GM19025 (cell line): ENCODE results near the gene ZFX.

Source experiments
- ATAC-seq: cut with Tn5 transposase; IDR thresholded peaks from one replicate; pipeline ENCODE4 v1.9.1; 2021; ENCODE audit warnings: mild to moderate bottlenecking, low read depth, moderate library complexity; ENCODE audit not compliant: unreplicated experiment

The ZFX gene

GRCh38 chrX:24198101-24198500 is 48.6 kb downstream of the ZFX start:
- no peak for ATAC-seq

GRCh38 chrX:24200133-24200532 is 50.6 kb downstream of the ZFX start:
- no peak for ATAC-seq

DNA sequence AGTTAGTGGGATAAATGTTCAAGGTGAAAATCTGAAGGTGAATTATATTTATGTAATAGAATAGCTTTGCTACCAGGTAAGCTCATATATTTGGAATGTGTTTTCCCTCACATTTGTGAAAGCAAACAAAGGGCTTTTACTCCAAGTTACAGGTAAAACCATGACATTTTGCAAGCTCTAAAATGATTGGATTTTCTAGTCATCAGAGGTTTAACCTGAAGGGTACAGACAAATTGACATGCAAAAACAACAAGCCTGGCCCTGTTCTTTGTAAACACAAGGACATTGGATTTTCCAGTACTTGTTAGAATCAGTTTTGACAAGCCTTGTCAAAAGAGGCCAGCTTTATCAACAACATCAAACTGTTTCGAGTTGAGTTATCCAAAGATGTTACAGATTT is 51.7 kb downstream of the ZFX start:
- no peak for ATAC-seq

GRCh38 chrX:24202465-24203031 is 53.0 kb downstream of the ZFX start:
- no peak for ATAC-seq

DNA sequence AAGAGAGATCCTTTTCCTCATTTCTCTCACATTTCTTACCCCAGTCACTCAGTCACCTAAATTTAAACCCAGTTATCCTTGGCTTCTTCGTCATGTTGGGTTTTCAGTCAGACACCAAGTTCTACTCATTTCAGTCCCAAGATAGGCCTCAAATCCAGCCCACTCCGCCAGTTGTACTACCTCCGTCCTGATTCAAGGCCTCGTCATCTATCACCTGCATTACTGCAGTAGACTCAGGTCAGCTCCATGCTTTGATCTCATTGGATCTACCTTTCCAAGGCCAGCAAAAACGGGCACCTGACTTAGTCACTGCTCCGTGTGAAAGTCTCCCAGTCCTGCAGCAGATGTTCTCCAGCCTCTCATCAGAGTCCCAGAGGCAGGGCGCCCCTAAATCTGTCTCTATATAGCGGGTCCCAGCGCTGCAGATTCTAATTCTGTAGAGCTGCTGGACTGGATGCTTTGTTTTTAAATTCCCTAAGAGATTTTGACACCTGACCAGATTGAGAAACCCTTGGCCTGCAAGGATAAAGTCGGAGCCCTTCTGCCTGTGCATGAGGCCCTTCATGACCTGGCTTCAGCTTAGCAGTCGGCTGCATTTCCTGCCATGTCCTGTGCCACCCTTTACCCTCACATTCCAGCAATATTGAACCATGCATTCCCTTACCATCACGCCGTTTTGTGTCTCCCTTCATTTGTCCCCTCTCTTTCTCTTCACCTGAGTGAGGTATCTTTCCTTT is 53.7 kb downstream of the ZFX start:
- ATAC-seq: no peak

GRCh38 chrX:24204331-24204730 is 54.8 kb downstream of the ZFX start:
- no peak for ATAC-seq

DNA sequence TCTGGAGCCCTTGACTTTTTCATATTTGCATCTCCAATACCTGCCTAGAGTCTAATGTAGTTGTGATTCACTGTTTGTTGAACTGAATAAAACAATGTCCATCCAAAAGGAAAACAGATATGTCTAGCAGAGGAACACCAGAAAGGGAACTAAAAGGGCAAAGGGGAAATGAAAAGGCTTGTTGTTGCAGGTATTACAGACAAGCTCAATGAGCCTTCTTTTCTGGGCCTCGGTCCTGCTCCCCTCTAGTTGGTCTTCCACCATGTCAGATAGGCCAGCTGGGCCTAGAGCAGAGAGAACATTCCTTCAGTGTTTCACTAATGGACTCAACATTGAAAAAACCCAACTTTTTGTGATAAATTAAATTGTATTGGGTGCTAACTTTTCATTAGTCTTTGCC is 55.4 kb downstream of the ZFX start:
- no peak for ATAC-seq

DNA sequence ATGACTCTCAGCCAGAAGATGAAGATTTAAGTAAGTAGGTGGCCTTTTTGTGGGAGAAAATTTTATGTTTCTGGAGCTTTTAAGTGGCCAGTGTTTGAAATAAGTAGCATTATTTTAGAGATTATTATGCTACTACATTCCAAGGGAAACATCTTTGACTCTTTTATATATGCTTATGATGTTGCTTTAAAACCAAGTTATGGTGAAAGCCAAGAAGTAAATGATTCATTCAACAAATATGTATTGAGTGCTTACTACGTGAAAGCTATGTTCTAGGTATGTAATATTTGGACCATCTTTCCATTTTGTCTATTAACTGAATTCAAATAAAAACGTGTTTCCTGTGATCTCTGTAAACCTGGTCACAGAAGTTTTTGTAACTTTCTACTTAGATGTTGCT is 58.3 kb downstream of the ZFX start:
- ATAC-seq: no peak

DNA sequence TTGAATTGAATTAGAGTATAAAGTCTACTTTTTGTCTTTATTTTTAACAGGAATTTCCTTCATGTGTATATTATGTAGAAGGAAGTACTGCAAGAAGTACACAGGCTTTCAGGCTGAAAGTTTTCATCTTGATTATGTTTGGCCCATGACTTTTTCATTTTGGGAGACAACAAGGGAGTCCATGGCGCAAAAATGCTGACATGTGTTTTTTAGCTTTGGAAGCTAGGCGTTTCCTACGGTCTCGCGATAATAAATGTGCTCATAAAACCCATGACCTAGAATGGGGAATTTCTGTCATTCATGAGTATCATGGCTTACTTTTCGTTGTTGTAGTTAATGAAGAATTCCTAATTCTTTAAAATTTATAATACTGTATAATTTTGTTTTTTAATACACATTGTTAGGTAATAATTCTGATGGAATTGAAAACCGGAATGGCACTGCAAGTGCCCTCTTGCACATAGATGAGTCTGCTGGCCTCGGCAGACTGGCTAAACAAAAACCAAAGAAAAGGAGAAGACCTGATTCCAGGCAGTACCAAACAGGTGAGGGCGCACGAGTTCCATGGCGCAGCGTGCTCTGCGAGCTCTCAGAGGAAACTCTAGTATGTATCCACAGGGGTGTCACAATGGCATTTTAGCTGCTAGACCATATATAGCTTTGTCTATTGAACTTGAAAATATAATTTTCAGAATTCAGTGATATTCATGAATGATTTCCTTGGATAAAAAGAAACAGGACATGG is 59.1 kb downstream of the ZFX start:
- no peak for ATAC-seq

DNA sequence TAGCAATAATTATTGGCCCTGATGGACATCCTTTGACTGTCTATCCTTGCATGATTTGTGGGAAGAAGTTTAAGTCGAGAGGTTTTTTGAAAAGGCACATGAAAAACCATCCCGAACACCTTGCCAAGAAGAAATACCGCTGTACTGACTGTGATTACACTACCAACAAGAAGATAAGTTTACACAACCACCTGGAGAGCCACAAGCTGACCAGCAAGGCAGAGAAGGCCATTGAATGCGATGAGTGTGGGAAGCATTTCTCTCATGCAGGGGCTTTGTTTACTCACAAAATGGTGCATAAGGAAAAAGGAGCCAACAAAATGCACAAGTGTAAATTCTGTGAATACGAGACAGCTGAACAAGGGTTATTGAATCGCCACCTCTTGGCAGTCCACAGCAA is 60.7 kb downstream of the ZFX start:
- ATAC-seq: no peak

- no peak for ATAC-seq
Observed at GRCh38 chrX:24214568-24214967, 65.0 kb downstream of the ZFX start.

GRCh38 chrX:24215272-24215671 is 65.7 kb downstream of the ZFX start:
- no peak for ATAC-seq

GRCh38 chrX:24216037-24216436 is 66.5 kb downstream of the ZFX start:
- ATAC-seq: no peak

DNA sequence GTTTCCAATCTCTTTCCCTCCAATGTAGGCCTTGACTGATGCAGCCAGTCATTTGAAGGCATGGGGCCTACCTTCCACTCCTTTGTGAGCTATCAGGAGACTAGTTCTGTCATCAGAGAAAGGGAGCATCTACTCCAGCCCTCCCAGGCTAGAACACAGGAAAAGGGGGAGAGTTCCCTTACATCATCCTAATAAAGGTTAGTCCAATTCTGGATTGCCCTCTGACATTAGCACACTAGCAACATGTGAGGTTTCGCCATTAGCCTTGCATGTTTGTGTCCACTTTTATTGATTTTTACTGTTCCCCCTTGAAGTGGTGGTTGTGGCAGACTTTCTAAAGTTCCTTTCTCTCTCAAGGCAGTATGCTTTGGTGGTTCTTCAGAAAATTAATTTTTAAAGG is 67.3 kb downstream of the ZFX start:
- no peak for ATAC-seq

DNA sequence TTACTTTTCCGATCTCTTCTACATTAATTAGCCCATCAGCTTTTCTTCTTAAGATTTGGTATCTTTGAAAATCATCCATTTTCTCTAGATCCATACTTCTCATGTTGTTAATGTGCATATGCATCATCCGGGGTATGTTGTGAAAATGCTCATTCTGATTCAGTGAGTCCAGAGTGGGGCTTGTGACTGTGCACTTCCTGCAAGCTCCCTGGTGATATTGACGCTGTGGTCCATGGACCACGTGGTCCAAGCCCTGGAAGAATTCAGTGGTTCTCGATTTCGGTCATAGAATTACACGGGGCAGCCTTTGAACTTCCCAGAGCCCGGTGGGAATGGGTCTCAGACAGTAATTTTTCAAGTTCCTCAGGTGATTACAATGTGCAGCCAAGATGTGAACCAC is 69.8 kb downstream of the ZFX start:
- ATAC-seq: no peak

DNA sequence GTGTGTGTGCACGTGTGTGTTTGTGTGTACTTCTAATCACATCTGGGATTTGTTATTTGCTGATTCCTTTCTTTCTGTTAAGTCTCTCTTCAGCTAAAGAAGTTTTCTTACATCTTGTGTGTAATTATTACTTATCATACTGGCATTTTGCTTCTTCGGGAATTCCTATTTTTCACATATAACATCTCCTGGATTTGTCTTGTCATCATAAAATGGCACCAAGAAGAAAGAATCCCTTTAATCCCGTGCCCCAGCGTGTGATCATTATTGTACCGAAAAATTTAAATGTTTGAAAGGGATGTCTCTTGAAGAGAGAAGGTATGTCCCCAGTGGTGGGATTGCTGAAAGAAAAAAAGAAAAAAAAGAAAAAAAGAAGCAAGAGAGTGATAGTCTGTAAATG is 72.3 kb downstream of the ZFX start:
- ATAC-seq: no peak

GRCh38 chrX:24225265-24225664 is 75.7 kb downstream of the ZFX start:
- no peak for ATAC-seq

- no peak for ATAC-seq
Observed at GRCh38 chrX:24226176-24226575, 76.6 kb downstream of the ZFX start.

DNA sequence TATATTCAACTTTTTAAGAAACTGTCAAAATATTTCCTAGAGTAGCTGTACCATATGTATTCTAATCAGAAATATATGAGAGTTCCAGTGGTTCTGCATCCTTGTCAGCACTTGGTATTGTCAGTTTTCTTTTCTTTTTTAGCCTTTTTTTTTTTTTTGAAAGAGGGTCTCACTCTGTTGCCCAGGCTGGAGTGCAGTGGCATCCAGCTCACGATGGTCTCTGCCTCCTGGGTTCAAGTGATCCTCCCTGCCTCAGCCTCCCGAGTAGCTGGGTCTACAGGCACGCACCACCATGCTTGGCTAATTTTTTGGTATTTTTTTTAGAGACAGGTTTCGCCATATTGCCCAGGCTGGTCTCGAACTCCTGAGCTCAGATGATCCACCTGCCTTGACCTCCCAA is 79.1 kb downstream of the ZFX start:
- ATAC-seq: no peak

- ATAC-seq: no peak
Observed at GRCh38 chrX:24229400-24229879, 79.9 kb downstream of the ZFX start.

GRCh38 chrX:24229976-24230375 is 80.4 kb downstream of the ZFX start:
- ATAC-seq: no peak

DNA sequence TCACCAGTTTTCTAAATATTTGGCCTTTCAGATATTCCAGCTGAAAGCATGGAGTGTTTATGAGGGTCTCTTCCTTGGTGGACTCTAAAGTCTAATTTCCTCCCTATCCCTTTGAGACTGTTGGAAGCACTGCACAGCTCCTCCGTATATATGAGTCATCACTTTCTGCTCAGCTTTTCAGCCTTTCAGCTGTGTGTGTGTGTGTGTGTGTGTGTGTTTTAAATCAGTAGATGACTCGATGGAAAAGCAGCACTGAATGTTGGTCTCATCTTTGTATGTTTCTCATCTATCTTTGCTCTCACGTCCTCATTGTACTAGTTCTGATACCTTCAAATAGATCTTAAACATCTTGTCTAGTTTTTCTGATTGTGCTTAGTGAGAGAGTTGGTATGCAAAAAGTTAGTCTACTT is 81.6 kb downstream of the ZFX start:
- ATAC-seq: no peak
